Panc1 (cell line): Measurements from ENCODE around the gene KRT25.

Source experiments
- CTCF ChIP-seq: fragments of 450-650 bp; IDR thresholded peaks from 2 replicates; pipeline ENCODE4 v1.5.1; 2017; ENCODE audit warnings: mild to moderate bottlenecking
- POLR2AphosphoS5 ChIP-seq: IDR thresholded peaks from 2 replicates; pipeline ENCODE4 v1.6.1; 2012; ENCODE audit warnings: mild to moderate bottlenecking, low read depth, low read length, moderate library complexity
- REST ChIP-seq, 2 experiments: IDR thresholded peaks; 2 replicates each; pipeline ENCODE4 v1.6.1; 2011 to 2012; ENCODE audit warnings: low read depth in 2 of 2, control low read depth in 1 of 2, low read length in 1 of 2, mild to moderate bottlenecking in 1 of 2, moderate library complexity in 1 of 2; ENCODE audit not compliant: insufficient read depth in 1 of 2
- SIN3A ChIP-seq: IDR thresholded peaks from 2 replicates; pipeline ENCODE4 v1.6.1; 2012; ENCODE audit warnings: low read depth, mild to moderate bottlenecking, low read length, moderate library complexity, borderline replicate concordance; ENCODE audit not compliant: insufficient read depth
- TCF7L2 ChIP-seq: IDR thresholded peaks from 2 replicates; pipeline ENCODE4 v1.6.1; 2011; ENCODE audit warnings: mild to moderate bottlenecking, low read depth, low read length, inconsistent platforms

GRCh38 chr17:40722241-40722640 is 32.9 kb downstream of the KRT25 start:
- TF ChIP-seq CTCF (no peak), POLR2AphosphoS5 (no peak), REST (IDR thresholded peaks at IDR 0.05; ENCODE audit: insufficient read depth in 1 of 2, low read depth in 2 of 2, low read length in 1 of 2) (no peak), SIN3A (no peak), TCF7L2 (no peak)
